ENCODE data around the gene GANC. TPM values are rescaled to one million over a fixed set of nuclear protein-coding genes. Genes with fewer than 3 reads are reported as not detected.
"Not testable (repeated sequence)": the region's sequence is repeated elsewhere in the genome, so short reads cannot be mapped to it uniquely, and the experiment has no call there.

Gene GANC
- total RNA-seq, 1 donor from 2014 or later = 17.8 TPM

DNA sequence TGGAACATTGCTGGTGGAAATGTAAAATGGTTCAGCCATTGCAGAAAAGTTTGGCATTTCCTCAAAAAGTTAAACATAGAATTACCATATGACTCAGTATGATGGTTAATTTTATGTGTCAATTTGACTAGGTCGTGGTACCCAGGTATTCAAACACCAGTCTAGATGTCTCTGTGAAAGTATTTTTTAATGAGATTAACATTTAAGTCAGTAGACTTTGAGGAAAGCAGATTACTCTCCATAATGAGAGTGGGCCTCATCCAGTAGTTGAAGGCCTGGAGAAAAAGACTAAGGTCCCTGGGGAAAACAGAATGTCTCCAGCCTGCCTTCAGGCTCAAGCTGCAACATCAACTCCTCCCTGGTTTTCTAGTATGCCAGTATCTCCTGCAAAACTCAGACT, 42.5 kb downstream of the GANC start:
- Mint-ChIP-seq H3K27ac (ENCODE audit: unreplicated experiment) (no peak overlapping the region), H3K4me3 (ENCODE audit: unreplicated experiment) (no peak overlapping the region), H3K9me3 (ENCODE audit: unreplicated experiment) (no peaks in the 10 kb centered on the region), H3K36me3 (ENCODE audit: unreplicated experiment) (no peaks in the 10 kb centered on the region), H3K4me1 (ENCODE audit: low read depth, unreplicated experiment) (peaks cover 2% of the 10 kb centered on the region), H3K27me3 (ENCODE audit: unreplicated experiment) (no peaks in the 10 kb centered on the region)
- DNase-seq = no peak
- TF ChIP-seq, protein P1, sequence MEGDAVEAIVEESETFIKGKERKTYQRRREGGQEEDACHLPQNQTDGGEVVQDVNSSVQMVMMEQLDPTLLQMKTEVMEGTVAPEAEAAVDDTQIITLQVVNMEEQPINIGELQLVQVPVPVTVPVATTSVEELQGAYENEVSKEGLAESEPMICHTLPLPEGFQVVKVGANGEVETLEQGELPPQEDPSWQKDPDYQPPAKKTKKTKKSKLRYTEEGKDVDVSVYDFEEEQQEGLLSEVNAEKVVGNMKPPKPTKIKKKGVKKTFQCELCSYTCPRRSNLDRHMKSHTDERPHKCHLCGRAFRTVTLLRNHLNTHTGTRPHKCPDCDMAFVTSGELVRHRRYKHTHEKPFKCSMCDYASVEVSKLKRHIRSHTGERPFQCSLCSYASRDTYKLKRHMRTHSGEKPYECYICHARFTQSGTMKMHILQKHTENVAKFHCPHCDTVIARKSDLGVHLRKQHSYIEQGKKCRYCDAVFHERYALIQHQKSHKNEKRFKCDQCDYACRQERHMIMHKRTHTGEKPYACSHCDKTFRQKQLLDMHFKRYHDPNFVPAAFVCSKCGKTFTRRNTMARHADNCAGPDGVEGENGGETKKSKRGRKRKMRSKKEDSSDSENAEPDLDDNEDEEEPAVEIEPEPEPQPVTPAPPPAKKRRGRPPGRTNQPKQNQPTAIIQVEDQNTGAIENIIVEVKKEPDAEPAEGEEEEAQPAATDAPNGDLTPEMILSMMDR (IDR thresholded peaks at IDR 0.05; ENCODE audit: partially characterized antibody, unreplicated experiment) = no peak

GRCh38 chr15:42316282-42316805, 43.3 kb downstream of the GANC start:
- not testable (repeated sequence) for H3K4me3 Mint-ChIP-seq (ENCODE audit: unreplicated experiment); H3K36me3 Mint-ChIP-seq (ENCODE audit: unreplicated experiment); DNase-seq; H3K27me3 Mint-ChIP-seq (ENCODE audit: unreplicated experiment); H3K27ac Mint-ChIP-seq (ENCODE audit: unreplicated experiment); H3K4me1 Mint-ChIP-seq (ENCODE audit: low read depth, unreplicated experiment); H3K9me3 Mint-ChIP-seq (ENCODE audit: unreplicated experiment)

- H3K27me3 Mint-ChIP-seq (ENCODE audit: unreplicated experiment) = no peaks in the 10 kb centered on the region
Measured at GRCh38 chr15:42319206-42319605, 46.2 kb downstream of the GANC start.

DNA sequence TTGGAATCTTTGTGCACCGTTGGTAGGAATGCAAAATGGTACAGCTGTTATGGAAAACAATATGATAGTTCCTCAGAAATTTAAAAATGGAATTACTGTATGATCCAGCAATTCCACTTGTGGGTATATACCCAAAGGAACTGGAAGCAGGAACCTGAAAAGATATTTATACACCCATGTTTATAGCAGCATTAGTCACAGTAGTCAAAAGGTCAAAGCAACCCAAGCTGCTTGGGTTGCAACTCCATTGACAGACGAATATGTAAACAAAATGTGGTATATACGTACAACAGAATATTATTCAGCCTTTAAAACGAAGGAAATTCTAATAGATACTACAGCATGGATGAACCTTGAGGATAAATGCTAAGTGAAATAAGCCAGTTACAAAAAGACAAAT, 51.3 kb downstream of the GANC start:
- H3K4me1 Mint-ChIP-seq (ENCODE audit: low read depth, unreplicated experiment) = no peaks in the 10 kb centered on the region
- no peaks in the 10 kb centered on the region for H3K9me3 Mint-ChIP-seq (ENCODE audit: unreplicated experiment)
- H3K27me3 Mint-ChIP-seq (ENCODE audit: unreplicated experiment) = no peaks in the 10 kb centered on the region
- H3K36me3 Mint-ChIP-seq (ENCODE audit: unreplicated experiment) = no peaks in the 10 kb centered on the region
- DNase-seq = no peak
- no peak overlapping the region for H3K4me3 Mint-ChIP-seq (ENCODE audit: unreplicated experiment)
- no peak overlapping the region for H3K27ac Mint-ChIP-seq (ENCODE audit: unreplicated experiment)
- TF ChIP-seq, protein P1 (IDR thresholded peaks at IDR 0.05; ENCODE audit: partially characterized antibody, unreplicated experiment) = no peak

More at GRCh38 chr15:42319206-42319605, 46.2 kb downstream of the GANC start:
- Mint-ChIP-seq H3K9me3 (ENCODE audit: unreplicated experiment) (no peaks in the 10 kb centered on the region), H3K36me3 (ENCODE audit: unreplicated experiment) (no peaks in the 10 kb centered on the region), H3K27ac (ENCODE audit: unreplicated experiment) (no peak overlapping the region), H3K4me1 (ENCODE audit: low read depth, unreplicated experiment) (peaks cover 2% of the 10 kb centered on the region), H3K4me3 (ENCODE audit: unreplicated experiment) (no peak overlapping the region)
- no peak for DNase-seq
- TF ChIP-seq, protein P1 (IDR thresholded peaks at IDR 0.05; ENCODE audit: partially characterized antibody, unreplicated experiment) = no peak

DNA sequence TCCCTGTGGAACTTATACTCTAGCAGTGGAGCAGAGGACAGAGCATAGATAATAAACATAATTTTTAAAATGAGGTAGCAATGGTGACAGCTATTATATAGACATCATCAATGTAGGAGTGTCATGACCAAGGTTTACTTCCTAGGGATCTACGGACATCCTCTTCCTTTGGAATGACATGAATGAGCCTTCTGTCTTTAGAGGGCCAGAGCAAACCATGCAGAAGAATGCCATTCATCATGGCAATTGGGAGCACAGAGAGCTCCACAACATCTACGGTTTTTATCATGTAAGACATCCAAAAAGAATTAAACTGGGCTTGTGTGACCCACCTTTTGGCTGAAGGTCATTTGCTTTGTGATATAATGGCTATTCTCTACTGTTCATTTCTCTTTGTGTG, 56.2 kb downstream of the GANC start:
- Mint-ChIP-seq H3K4me3 (ENCODE audit: unreplicated experiment) (no peak overlapping the region), H3K9me3 (ENCODE audit: unreplicated experiment) (no peaks in the 10 kb centered on the region), H3K36me3 (ENCODE audit: unreplicated experiment) (no peaks in the 10 kb centered on the region), H3K27ac (ENCODE audit: unreplicated experiment) (no peak overlapping the region), H3K4me1 (ENCODE audit: low read depth, unreplicated experiment) (no peaks in the 10 kb centered on the region), H3K27me3 (ENCODE audit: unreplicated experiment) (no peaks in the 10 kb centered on the region)
- TF ChIP-seq, protein P1 (IDR thresholded peaks at IDR 0.05; ENCODE audit: partially characterized antibody, unreplicated experiment) = no peak
- no peak for DNase-seq
